ENCODE measurements around the gene EIF4H. TPM values are rescaled to one million over a fixed set of nuclear protein-coding genes. Genes with fewer than 3 reads are reported as not detected.

EIF4H gene
- total RNA-seq, 2 donors from 2014 or later = 175 to 203 TPM

DNA sequence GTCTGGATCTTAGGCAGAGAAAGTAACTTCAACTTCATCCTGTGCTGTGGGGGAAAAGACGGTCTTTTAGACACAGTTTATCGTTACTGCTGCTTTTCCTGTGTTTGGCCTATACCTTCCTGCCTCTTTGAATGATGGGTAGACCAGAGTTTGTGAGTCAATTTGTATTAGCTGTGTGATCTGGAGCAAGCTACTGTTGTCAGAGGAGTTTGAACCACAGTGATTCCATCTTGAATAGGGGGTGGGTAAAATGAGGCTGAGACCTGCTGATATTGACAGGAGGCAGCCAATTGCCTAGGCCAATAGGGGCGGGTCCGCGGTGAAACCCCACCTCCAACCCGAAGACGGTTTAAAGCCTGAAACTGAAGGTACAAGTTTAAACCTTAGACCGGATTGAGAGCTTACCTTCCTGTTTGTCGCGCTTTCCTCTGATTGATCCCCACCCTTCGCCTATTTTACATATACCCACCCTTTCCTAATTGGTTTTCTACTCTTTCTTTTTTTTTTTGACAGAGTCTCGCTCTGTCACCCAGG is 35.8 kb upstream of the EIF4H start:
- no peak for DNase-seq (ENCODE audit: low spot score)
- Histone ChIP-seq H3K36me3 (no peaks in the 10 kb centered on the region), H3K9me3 (no peaks in the 10 kb centered on the region)

DNA sequence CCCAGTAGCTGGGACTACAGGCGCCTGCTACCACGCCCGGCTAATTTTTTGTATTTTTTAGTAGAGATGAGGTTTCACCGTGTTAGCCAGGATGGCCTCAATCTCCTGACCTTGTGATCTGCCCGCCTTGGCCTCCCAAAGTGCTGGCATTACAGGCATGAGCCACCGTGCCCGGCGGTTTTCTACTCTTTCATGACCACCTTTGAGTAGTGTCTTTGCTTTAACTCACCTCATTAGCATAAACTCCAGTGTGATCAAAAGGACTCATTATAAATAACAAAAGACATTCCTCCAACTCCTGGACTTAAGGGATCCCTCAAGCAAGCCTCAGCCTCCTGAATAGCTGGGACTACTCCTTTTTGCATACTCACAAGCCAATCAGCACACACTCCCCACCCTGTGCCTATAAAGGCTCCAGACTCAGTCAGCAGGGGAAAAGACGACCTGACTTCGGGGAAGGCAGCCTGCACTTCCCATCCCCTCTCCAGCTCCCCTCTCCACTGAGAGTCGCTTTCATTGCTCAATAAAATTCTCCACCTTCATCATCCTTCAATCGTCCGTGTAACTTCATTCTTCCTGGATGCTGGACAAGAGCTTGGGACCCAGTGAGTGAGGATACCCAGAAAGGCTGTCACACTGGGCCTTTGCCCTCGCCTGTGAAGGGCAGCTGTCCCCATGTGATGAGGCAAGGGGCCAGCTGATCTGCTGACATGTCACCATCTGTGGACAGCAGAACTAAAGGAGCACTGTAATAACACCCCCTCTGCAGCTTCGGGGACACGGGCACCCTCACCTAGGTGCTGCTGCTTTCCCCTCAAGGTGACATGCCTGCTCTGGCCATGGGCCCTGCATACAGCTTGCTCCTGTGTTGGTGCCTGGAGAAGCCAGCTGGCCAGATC is 35.0 kb upstream of the EIF4H start:
- TF ChIP-seq, protein P1, sequence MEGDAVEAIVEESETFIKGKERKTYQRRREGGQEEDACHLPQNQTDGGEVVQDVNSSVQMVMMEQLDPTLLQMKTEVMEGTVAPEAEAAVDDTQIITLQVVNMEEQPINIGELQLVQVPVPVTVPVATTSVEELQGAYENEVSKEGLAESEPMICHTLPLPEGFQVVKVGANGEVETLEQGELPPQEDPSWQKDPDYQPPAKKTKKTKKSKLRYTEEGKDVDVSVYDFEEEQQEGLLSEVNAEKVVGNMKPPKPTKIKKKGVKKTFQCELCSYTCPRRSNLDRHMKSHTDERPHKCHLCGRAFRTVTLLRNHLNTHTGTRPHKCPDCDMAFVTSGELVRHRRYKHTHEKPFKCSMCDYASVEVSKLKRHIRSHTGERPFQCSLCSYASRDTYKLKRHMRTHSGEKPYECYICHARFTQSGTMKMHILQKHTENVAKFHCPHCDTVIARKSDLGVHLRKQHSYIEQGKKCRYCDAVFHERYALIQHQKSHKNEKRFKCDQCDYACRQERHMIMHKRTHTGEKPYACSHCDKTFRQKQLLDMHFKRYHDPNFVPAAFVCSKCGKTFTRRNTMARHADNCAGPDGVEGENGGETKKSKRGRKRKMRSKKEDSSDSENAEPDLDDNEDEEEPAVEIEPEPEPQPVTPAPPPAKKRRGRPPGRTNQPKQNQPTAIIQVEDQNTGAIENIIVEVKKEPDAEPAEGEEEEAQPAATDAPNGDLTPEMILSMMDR (IDR thresholded peaks at IDR 0.05) = no peak
- H3K4me1 ChIP-seq = no peaks in the 10 kb centered on the region
- no peaks in the 10 kb centered on the region for H3K27me3 ChIP-seq
- no peak for DNase-seq (ENCODE audit: low spot score)
- H3K9me3 ChIP-seq = no peaks in the 10 kb centered on the region
- H3K4me3 ChIP-seq = no peak overlapping the region
- H3K36me3 ChIP-seq = no peaks in the 10 kb centered on the region
- H3K27ac ChIP-seq = no peak overlapping the region

More for the DNA sequence above, 35.8 kb upstream of the EIF4H start:
- TF ChIP-seq, protein P1 (IDR thresholded peaks at IDR 0.05) = no peak
- Histone ChIP-seq H3K4me1 (no peaks in the 10 kb centered on the region), H3K27me3 (no peaks in the 10 kb centered on the region), H3K27ac (no peak overlapping the region), H3K4me3 (no peak overlapping the region)

DNA sequence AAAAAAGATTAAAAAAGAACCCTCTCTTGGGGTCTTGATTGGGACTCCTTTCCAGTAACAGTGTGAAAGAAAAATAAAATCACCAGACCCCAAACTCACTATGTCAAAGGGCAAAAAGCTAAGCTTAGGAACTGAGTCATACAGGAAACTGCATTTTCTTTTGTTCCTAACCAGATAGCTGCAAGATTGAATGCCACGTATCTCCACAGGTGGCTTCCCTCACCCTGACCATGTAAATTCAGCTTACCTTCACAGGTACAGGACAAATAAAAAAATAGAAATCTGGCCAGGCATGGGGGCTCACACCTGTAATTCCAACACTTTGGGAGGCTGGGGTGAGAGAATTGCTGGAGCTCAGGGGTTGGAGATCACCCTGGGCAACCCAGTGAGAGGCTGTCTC is 32.5 kb upstream of the EIF4H start:
- H3K4me3 ChIP-seq = no peak overlapping the region
- no peak for DNase-seq (ENCODE audit: low spot score)
- H3K4me1 ChIP-seq = no peaks in the 10 kb centered on the region
- H3K9me3 ChIP-seq = no peaks in the 10 kb centered on the region
- TF ChIP-seq, protein P1 (IDR thresholded peaks at IDR 0.05) = no peak
- H3K27me3 ChIP-seq = no peaks in the 10 kb centered on the region
- H3K36me3 ChIP-seq = no peaks in the 10 kb centered on the region
- no peak overlapping the region for H3K27ac ChIP-seq

DNA sequence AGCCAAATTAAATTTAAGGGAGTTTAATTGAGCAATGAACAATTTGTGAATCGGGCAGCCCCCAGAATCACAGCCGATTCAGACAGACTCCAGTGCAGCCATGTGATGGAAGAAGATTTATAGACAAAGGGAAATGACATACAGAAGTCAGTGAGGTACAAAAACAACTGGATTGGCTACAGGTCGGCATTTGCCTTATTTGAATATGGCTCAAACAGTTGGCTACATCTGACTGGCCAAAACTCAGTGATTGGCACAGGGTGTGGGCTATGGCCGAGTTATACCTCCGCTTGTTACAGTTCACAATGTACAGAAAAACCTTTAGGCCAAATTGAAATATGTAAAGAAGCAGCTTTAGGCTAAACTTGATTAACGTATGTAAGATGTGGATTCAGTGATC is 30.8 kb upstream of the EIF4H start:
- TF ChIP-seq, protein P1 (IDR thresholded peaks at IDR 0.05) = no peak
- Histone ChIP-seq H3K27me3 (no peaks in the 10 kb centered on the region), H3K27ac (no peak overlapping the region), H3K36me3 (no peaks in the 10 kb centered on the region), H3K4me1 (no peaks in the 10 kb centered on the region), H3K4me3 (no peak overlapping the region), H3K9me3 (no peaks in the 10 kb centered on the region)
- DNase-seq (ENCODE audit: low spot score) = no peak

DNA sequence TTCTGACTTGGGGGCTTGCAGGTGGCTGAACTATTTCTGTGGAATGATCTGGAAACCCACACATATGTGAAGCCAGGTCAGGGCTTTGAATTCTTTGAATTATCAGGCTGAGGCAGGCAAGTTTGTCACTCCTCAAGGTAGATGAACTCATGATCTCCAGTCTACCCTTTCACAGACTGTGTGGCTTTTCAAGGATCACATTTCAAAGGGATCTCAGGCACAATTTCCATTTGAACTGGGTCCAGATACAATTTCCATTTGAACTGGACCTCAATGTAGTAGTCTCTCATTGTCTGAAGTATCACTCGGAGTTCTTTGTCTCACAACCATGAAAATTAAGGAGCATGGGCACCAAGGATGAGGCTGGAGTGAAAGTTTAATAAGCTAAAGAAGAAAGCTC is 25.7 kb upstream of the EIF4H start:
- no peaks in the 10 kb centered on the region for H3K27me3 ChIP-seq
- no peak for DNase-seq (ENCODE audit: low spot score)
- no peaks in the 10 kb centered on the region for H3K36me3 ChIP-seq
- no peaks in the 10 kb centered on the region for H3K9me3 ChIP-seq
- no peak overlapping the region for H3K4me3 ChIP-seq
- no peak overlapping the region for H3K27ac ChIP-seq
- TF ChIP-seq, protein P1 (IDR thresholded peaks at IDR 0.05) = no peak
- no peaks in the 10 kb centered on the region for H3K4me1 ChIP-seq
